ENCODE results near the gene TECPR2.

Gene TECPR2

GRCh38 chr14:102498678-102499265 is 136.0 kb downstream of the TECPR2 start:
- no peak for DNase-seq

DNA sequence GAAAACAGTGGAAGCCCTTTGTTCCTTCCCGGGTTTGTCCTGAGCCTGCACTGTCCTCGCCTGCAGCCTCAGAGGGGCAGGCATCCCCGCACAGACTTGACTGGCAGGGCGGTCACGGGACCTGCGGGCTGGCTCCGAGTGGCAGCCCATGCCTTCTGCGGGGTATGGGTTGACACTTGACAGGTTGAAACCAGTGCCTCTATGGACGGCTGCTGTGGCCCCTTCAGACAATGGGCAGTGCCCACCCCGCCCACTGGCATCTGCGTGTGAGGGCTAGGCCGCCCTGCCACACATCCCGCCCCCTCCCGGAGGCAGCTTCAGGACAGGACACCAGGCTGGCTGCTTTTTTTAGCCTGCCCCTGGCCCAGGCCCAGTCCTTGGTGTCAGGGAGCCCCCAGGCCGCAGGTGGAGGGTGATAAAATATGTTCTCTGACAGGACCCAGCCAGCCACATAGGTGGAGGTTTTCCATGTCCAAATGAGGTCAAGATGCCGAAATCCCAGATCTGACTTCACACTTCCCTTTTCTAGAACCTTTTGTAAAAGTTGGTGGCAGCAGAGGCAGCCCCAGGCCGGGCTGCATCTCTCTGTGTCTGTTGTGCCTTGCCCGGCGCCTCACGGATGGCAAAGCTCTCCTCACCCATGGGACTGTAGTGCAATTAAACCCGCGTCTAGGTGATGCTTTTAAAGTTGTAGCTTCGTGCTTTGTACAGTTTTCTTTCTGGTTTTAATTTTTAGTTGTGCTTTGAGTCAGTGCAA is 136.8 kb downstream of the TECPR2 start:
- no peak for DNase-seq

DNA sequence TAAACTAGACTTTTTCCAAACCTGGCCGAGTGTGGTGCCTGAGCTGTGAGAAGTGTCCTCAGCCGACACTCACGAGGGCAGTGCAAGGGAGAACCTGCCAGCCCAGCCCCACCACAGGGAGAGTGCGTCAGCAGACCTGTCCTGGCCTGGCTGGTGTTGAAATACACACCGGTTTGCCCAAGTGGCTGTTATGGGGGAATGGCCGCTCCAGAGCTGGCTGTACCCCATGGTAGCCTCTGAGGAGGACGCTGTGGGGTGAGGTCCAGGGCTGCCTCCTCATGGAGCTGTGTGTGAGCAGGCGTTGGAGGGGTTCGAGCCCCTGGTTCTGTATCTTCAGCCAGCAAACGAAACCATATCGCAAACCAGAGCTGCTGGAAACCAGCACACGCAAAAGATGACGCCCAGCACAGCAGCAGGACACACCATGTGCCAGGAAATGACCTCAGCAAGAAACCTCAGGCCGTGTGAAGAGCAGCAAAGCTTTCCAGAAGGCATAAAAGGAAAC is 137.5 kb downstream of the TECPR2 start:
- no peak for DNase-seq

- DNase-seq = no peak
These were observed 138.0 kb downstream of the TECPR2 start for GRCh38 chr14:102500713-102501112.

DNA sequence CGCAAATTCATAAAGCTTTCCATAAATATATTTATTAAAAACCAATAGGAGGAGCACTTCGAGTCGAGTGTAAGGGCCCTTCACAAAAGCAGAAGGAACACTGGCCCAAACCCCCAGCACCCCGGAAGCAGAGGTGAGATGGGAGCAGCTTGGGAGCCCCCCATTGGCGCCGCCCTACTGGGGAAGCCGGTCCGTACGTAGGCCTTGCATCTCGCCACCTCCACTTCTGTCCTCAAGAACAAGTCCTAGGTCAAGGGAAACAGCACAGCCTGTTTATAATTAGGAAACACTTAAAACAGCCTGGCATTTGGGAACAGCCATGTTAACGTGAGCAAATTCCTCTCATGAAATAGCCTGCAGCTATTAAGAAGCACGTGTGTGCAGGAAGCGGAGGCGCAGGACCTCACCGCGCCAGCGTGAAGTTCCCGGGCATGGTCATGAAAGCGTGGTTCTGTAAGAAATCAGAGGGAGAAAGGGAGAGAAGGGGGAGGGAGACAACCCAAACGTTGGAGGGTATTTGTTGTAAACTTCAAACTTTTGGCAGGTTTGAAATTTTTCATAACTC is 139.1 kb downstream of the TECPR2 start:
- DNase-seq = no peak

DNA sequence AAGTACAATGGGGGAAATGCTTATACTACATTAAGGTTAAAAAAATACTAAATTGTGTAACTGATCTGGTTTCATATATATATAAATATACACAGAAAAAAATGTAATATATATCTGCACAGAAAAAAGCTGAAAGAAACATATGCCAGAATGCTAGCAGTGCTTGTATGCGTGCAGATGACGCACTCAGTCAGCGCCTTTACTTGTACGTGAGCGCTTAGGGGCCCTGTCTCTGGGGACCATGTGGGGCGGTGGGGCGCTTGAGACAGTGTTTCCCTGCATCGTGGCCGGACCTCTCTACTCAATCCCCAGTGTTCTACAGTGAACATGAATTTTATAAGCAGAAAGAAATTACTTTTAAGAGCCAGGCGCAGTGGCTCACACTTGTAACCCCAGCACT is 139.8 kb downstream of the TECPR2 start:
- no peak for DNase-seq

- DNase-seq = no peak
These were observed 141.0 kb downstream of the TECPR2 start for GRCh38 chr14:102503641-102504327.

DNA sequence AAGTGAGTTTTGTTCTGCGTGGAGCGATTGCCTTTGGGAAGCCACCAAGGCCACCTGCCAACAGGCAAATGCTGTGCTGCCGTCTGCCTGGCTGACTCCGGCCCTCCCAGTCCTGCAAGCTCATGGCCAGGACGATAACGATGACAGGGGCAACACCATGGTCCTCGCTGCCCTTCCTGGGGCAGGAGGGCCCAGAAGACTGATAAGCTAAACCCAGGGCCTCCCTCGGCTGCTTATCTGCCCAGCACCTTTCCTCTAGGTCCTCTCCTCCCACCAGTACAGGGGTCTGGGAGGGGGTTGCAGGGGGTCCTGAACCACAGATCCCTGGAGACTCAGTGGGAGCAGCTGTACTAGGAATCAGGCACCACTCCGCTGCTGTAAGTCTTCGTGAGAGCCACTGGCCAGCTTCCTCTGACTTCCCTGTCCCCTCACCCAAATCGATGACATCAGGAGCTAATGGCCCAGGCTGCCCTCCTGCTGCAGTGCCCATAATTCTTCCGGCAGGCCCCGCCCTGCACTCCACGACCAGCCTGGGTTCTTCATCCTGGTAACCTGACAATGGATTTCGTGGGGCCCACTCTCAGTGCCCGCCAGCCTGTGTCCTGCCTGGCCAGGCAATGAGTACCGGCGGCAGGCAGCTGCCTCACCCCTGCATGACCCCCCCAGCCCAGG is 141.7 kb downstream of the TECPR2 start:
- no peak for DNase-seq

DNA sequence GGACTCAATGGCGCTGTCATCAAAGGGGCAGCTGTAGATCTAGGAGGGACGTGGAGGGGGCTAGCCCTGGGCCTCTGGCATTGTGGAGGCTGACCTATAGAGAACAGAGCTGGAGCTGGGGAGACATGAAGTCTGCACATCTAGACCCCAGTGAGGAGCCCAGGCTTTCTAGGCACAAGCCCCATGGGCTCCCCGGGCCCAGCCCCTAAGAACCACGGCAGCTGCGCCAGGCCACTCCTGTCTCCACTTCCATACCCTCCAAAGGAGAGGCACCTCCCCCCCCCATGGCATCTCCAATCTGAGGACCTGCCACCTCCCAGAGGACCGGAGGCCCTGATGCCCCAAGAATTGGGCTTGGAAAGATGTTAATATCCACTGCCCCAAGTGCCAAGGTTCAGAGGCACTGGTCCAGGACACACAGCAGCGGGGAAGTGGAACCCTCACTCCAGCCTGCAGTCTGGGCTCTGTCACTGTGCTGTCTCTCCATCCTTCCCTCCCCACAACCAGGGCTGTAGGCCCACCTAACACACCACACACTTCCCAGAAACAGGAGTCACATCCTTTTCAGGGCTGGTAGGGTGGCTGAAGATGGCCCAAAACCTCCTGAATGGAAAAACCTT is 142.4 kb downstream of the TECPR2 start:
- DNase-seq = no peak

DNA sequence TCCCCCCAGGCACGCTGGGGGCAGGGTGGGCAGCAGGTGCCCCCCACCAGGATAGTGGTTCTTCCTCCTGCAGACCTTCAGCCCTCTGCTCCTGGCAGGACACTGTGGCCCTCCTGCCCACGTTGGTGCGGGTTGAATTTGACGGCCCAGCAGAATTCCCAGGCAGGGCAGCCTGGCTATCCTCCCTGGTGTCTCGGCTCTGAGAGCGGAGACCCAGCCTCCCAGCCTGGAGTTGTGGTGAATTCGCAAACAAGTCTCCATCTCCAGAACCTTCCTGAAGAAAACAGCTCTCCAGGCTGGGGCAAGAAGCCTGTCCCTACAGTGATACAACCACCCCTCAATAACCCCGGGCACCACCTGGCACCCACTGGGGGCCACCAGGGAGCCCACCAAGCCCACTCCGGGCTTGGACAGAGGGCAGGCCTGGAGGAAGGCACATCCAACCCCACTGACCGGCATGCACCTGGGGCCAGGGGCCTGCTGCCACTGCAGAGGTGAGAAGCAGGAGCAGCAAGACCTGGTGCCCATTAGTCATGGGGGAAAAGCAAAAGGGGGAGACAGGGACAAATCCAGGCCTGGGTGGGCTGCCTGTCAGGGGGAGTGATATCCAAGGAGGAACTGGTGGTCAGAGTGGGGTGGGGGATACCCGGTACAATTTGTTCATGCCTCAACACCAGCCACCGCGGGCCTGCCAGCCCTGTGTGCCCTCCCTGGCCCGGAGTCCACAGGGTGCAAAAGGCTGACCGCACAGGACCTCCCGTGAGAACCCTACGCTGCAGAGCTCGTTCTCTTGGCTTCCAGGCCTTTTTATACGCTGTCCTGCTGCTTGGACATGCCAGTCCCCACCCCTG is 143.3 kb downstream of the TECPR2 start:
- no peak for DNase-seq

GRCh38 chr14:102506626-102506925 is 143.8 kb downstream of the TECPR2 start:
- DNase-seq = no peak

DNA sequence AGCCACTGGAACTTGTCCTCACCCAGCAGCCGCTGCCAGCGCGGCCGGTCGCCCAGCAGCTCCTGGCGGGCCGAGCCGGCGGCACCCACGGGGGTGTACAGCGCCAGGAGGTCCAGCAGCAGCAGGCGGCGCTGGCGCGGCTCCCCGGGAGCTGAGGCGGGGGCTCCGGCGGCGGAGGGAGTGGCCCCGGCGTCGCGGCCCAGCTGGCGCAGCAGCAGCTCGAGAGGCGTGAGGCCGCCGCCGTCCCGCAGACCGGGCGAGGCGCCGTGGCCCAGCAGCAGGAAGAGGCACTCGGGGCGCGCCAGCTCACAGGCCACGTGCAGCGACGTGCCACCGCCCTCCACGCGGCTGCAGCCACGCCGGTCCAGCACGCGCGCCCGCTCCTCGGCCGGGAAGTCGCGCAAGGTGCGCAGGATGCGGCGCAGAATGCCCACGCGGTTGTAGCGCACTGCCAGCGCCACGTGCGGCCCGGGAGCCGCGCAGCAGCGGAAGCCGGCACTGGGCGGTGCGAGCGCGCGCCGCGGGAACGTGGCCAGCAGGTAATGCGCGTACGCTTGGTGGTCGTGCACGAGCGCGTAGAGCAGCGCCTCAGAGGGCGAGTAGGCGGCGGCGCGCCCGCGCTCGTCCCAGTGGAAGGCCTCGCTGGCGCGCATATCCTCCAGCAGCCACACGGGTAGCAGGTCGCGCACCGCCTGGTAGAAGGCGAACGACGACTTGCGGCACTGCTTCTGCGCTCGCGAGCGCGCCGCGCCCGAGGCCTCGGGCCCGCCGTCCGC is 144.5 kb downstream of the TECPR2 start:
- no peak for DNase-seq

DNA sequence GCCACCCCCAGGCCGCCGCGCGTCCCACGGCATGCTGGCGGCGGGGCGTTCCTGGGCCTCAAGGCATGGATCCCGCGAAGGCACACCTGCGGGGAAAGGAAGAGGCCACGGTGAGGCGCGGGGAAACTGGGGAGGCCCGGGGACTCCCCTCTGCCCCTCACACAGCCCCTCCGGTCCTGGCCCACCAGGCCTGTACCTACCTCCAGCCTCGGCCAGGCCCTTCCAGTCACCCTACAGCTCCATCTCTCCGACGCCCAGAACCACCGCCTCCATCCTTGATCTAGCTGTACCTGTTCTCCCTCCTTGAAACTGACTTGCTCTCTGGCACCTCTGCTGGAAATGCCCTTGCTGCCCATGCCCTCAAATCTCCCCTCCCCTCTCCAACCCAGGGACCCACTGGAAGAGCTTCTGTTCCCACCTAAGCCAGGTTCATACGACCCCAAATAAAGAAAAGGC is 145.1 kb downstream of the TECPR2 start:
- DNase-seq = no peak

- DNase-seq = no peak
These were observed 145.7 kb downstream of the TECPR2 start for GRCh38 chr14:102508410-102508773.

GRCh38 chr14:102508774-102509745 is 146.3 kb downstream of the TECPR2 start:
- peak; percentile 19 for DNase-seq

GRCh38 chr14:102509746-102510615 is 147.2 kb downstream of the TECPR2 start, which contains the start of gene ANKRD9:
Gene ANKRD9, minus strand, starts transcription at chr14:102509776. Its CDS starts 1,887 bp downstream, at chr14:102507889.
- DNase-seq = peak; percentile 81

DNA sequence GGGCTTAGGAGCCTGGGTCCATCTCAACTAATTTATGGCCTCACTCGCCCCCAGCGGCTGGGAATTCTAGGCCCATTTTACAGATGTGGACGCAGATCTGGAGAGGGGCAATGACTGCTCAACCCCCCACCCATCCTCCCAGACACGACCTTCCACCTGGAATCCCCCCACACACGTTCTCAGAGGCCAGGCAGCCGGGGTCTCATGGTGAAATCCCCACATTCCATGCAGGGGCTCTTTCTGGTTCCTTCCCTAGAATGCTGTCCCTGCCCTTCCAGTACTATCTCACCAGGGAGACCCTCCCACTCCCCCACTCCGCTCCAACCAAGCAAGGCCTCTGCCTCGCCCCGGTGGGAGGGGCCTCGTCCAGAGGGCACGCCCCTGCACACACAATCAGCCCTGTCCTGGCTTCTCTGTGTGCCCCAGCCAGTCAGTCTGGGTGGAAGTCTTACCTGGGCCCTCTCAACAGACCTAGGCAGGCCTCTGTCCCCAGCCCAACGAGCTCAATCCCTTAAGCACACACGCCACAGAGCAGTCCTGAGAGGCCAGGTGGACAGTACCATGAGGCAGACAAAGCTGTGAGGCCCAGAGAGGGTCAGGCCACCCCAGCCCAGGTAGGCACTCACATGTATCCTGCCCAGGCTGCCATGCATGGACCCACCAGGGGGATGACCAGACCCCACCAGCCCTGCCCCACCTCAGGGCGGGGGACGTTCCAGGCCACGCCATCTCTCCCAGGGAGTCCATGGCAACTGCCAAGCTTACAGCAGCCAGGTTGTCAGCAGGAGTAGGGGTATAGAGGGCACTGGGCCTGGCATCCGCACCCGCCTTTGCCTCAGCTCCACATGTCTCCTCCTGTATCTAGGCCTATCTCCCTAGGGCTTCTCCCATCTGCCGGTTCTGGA is 148.1 kb downstream of the TECPR2 start:
- no peak for DNase-seq
